NCI-H2081 (cell line): ENCODE measurements around the gene TIMM21.
A peak's percentile ranks its signal among the peaks of the same experiment; 100 is the strongest.

Source experiments
- DNase-seq, 2 experiments: peaks; one replicate each; lab custom pipeline; 2025; lab: John Stamatoyannopoulos, UW

Gene TIMM21

DNA sequence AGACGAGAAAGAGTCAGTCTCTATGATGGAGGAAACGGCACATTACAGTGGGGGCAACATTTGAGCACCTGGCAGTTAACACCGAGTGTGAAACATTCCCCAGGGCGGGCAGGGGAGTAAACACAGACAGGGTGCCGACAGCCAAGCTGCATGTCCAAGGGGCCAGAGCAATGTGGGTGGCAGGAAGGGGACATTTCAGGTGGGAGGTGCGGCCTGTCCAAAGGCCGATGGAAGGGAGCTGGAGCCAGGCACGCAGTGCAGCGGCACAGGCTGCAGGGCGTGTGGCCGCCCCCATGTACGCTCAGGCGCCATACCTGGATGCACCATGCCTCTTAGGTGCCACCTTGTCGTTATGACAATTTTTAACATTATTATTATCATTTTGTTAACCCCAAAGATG is 43.3 kb downstream of the TIMM21 start:
- DNase-seq = no peak

DNA sequence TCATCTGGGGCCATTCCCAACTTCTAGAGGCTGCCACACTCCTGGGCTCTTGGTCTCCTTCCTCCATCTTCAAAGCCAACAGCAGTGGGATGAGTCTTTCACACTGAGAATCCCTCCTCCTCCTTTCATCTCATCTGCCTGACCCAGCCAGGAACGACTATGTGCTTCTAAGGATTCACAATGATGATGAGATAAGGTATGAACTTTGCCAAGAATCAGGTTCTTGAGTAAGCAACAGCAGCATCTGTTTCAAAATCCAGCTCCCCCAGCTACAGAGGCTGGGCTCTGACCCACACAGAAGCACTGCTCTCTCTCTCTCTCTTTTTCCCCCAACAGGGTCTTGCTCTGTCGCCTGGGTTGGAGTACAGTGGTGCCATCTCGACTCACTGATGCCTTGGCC is 46.4 kb downstream of the TIMM21 start:
- no peak for DNase-seq

DNA sequence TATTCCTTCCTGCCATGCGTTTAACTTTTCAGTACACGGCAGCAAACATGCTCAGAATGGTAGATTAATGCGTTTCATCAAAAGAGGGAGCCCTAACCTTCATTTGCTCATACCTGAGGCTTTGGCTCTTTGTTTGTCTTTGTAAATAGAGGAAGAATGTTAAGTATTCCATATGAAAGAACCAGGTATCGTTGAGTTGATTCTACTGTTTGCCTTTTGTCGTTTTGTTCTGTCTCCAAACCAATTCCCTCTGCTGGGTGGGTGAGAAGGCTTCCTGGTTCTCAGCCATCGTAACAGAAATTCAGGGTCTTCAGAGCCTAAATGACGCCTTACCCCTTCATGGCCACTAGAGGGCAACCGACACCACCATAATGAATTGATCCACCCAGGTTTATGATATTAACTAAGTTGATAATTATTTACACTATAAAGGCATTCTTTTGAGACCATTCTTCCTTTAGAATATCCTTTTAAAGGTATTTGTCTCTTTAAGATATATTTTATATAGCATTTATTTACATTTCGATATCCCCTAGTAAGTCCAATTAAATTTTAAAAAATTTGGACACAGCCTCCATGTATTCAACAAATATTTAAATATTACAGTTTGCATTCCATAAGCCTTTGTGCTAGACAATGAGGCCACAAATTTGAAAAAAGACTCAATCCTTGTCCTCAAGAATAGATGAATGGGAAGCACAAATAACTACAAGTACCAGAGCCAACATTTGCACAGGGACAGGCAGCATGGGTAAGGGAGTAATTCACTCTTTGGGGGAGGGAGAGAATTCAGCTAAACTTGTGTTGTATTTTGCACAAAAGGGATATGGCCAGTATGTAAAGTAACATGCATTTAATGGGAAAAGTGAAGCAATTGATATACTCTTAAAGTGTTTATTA is 48.1 kb downstream of the TIMM21 start:
- peak; percentile 46 to 73 for DNase-seq

DNA sequence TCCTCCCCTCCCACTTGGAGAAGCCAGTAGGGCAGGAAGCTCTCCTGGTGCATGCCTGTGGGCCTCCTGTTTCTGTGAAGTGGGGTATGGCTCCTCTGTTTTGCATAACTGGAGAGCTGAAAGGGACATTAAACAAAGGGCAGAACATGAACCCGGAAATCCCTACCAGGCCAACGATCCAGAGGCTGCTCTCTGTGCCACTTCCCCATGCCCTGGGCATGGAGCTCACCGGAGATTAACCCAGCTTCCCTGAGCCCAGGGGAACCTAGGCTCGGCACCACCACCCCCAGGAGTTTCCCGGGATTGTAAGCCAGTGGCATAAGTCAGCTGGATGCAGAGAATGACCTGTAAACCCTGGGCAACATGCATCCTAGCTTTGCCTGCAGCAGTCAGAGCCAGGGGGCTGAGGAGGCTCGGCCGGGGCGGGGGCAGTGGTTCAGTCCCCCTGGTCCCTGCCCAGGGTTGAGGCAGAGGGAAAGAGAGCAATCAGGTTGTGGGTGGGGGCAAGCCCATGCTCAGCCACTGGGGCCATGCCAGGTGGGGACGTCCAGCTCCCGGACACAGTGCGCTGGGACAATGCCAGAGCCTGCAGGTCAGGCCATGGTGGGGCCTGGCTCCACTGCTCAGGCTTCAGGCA is 49.5 kb downstream of the TIMM21 start:
- DNase-seq = no peak

DNA sequence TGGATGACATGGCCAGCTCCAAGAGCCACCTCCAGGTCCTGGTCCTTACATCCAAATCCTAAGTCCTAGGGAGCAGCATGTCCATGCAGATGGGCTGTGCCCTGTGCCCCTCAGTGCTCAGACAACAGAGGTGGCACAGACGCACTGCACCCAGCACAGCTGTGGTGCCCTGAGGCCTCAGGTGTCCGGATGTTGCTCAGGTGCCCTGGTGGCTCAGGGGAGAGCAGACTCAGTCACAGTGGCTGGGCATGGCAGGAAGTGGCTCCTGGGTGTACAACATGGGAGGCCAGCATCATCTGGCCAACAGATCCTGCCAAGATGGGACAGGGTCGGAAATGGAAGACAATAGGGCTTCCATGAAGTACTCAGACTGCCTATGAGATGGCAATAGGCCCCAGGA is 50.1 kb downstream of the TIMM21 start:
- DNase-seq = no peak

DNA sequence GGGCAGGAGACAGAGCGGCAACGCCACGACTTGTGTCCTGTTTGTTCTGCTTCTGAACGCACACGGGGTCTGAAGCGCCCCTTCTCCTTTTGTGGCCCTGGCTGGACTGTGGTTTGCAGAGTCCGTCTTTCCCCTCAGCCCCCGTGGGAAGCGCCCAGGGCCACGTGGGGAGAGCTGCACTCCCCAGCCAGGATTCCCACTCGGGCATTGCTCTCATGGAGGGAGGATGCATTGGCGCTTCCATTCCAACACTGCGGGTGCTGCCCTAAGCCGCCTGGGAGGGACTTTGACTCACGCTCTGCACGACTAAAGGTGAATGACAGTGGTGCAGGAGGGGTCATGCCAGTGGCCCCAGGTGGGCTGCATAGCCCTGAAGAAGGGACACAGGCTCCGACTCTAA is 52.5 kb downstream of the TIMM21 start:
- DNase-seq = no peak

DNA sequence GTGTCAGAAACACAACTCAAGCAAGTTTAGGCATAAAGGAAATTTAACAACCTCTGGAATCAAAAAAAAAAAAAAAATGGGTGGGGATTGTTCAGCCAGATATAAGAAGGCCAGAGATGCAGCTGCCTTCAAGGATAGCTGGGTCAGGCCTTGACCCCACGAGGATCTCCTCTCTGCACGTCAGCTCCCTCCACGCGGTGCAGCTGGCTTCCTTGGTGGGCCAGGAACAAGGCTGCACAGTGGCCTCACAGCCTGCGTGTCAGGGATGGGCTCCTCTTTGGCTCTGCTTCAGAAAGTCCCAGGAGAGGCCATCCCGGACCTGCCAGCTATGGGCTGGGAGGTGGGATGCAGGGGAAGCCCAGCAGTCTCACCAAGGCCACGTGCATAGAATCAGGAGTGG is 55.5 kb downstream of the TIMM21 start:
- DNase-seq = no peak

DNA sequence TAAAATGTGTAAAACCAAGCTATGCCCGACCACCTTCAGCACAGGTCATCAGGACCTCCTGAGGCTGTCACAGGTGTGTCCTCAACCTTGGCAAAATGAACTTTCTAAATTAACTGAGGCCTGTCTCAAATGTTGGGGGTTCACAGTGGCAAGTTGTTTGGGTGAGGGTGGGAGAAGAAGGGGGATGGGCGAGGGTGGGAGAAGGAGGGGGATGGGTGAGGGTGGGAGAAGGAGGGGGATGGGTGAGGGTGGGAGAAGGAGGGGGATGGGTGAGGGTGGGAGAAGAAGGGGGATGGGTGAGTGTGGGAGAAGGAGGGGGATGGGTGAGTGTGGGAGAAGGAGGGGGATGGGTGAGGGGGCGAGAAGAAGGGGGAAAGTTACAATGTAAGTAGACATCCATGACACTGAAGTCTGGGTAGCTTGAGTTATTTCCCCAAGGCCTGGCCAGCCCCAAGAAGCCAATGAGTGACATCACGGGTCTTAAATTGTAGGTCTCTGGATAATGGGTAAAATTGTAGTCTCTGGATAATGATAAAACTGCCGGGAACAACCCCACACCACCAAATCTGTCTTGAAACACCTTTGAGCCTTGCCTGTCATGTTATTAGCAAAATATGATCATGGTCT is 56.3 kb downstream of the TIMM21 start:
- DNase-seq = no peak
